ENCODE data around the gene FKBP2. TPM values are rescaled to one million over a fixed set of nuclear protein-coding genes. Genes with fewer than 3 reads are reported as not detected.

Gene FKBP2
- total RNA-seq, 4 donors from 2014 or later = 45.5 to 78.3 (median 58.4) TPM

DNA sequence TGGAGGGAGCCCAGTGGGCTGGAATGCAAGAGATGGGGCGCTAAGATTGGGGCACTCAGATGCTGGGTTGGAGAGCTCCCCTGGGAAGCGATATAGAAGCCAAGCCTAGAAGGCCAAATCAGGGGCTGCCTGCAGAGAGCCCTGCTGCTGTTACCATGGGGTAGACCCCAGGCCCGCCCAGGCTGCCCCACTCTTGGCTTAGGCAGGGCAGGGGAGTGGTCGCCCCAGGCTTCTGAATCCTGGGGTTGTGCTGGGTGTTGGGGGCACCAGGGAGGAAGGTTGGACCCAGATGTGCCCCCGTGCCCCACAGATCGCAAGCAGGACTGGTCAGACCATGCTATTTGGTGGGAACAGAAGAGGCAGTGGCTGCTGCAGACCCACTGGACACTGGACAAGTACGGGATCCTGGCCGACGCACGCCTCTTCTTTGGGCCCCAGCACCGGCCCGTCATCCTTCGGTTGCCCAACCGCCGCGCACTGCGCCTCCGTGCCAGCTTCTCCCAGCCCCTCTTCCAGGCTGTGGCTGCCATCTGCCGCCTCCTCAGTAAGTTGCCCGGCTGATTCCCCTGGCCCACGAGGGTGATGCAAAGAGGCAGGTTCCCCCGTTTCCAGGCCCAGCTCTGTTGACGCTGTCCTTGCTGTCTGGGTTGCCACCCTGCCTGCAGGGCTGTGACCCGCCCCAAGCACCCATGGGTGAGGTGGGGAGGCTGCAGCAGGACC is 30.4 kb upstream of the FKBP2 start:
- WGBS, 2 donors (ENCODE audit: low coverage in 1 of 2) = 60% methylated on average over 2 of the region's 24 CpGs; no CpG with 5 or more reads in 1 of the 2 donors
- H3K27ac ChIP-seq = no peak overlapping the region
- ATAC-seq = no peak
- H3K27me3 ChIP-seq = no peaks in the 10 kb centered on the region
- H3K36me3 ChIP-seq = peaks cover 0 to 37% of the 10 kb centered on the region in 2 donors
- no peak for TF ChIP-seq POLR2A (IDR thresholded peaks at IDR 0.05)
- TF ChIP-seq POLR2AphosphoS5 (IDR thresholded peaks at IDR 0.05) = no peak
- TF ChIP-seq EP300 (IDR thresholded peaks at IDR 0.05) = no peak
- no peak for TF ChIP-seq CTCF (IDR thresholded peaks at IDR 0.05)
- no peak overlapping the region for H3K4me3 ChIP-seq
- no peaks in the 10 kb centered on the region for H3K9me3 ChIP-seq
- H3K4me1 ChIP-seq = peaks cover 0 to 30% (median 0%) of the 10 kb centered on the region in 3 donors

DNA sequence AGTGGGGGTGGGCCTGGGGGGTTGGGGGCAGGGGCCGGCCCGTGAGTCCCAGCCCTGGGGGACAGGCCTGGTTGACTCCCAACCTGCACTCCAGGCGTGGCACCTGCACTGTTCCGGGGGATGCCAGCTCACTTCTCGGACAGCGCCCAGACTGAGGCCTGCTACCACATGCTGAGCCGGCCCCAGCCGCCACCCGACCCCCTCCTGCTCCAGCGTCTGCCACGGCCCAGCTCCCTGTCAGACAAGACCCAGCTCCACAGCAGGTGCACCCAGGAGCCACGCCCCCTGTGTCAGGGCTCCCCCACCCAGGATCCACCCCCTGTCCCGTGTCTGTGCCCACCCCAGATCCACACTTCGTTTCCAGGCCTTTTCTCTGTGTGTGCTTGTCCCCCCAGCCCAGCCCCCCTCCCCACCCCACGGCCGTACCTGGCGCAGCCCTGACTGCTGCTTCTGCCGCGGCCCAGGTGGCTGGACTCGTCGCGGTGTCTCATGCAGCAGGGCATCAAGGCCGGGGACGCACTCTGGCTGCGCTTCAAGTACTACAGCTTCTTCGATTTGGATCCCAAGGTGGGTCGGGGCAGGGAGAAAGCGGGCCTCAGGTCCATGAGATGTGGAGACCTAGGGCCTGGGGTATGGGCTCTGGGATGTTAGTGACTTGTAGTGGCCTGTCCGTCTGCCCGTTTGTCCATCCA is 29.6 kb upstream of the FKBP2 start:
- no peak for TF ChIP-seq POLR2A (IDR thresholded peaks at IDR 0.05)
- no peak for TF ChIP-seq CTCF (IDR thresholded peaks at IDR 0.05)
- no peak for TF ChIP-seq EP300 (IDR thresholded peaks at IDR 0.05)
- TF ChIP-seq POLR2AphosphoS5 (IDR thresholded peaks at IDR 0.05) = no peak
- 80 to 81% methylated on average over 1 to 6 of the region's 30 CpGs for WGBS, 2 donors (ENCODE audit: low coverage in 1 of 2)

DNA sequence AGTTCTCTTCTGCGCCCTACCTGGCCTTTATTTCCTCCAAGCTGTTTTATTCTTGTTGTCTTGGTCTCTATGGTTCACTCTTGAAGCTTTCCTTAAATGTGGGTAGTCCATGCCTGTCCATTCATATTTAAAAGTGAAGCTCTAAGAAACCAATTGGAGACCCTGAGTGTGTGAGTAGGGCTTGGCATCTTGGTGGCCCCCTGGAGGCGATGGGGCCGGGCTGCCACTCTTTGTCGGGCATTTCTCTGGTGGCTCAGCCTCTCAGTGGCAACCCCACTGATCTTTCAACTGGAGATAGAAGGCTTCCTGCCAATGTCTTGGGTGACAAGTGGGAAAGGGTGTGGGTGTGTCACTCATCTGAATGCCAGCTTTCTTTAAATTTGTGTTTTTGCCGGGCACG is 24.0 kb upstream of the FKBP2 start:
- Histone ChIP-seq H3K4me3 (no peak overlapping the region), H3K36me3 (peaks cover 0 to 25% of the 10 kb centered on the region in 2 donors), H3K27me3 (no peaks in the 10 kb centered on the region), H3K4me1 (no peaks in the 10 kb centered on the region), H3K9me3 (no peaks in the 10 kb centered on the region), H3K27ac (no peak overlapping the region)
- no peak for TF ChIP-seq POLR2A (IDR thresholded peaks at IDR 0.05)
- no peak for TF ChIP-seq EP300 (IDR thresholded peaks at IDR 0.05)
- no peak for TF ChIP-seq CTCF (IDR thresholded peaks at IDR 0.05)
- WGBS, 2 donors (ENCODE audit: low coverage in 1 of 2) = 96 to 100% methylated on average over 1 to 2 of the region's 6 CpGs
- ATAC-seq = no peak

More for the DNA sequence above, 29.6 kb upstream of the FKBP2 start:
- Histone ChIP-seq H3K27ac (no peak overlapping the region), H3K4me3 (no peak overlapping the region), H3K9me3 (no peaks in the 10 kb centered on the region), H3K4me1 (peaks cover 0 to 21% (median 0%) of the 10 kb centered on the region in 3 donors), H3K27me3 (no peaks in the 10 kb centered on the region), H3K36me3 (peaks cover 0 to 29% of the 10 kb centered on the region in 2 donors)
- ATAC-seq = no peak

GRCh38 chr11:64218628-64219353 is 22.1 kb upstream of the FKBP2 start:
- 93% methylated on average over 2 of the region's 11 CpGs; no CpG with 5 or more reads in 1 of the 2 donors for WGBS, 2 donors (ENCODE audit: low coverage in 1 of 2)
- no peak for ATAC-seq
- no peaks in the 10 kb centered on the region for H3K27me3 ChIP-seq

More at GRCh38 chr11:64218628-64219353, 22.1 kb upstream of the FKBP2 start:
- Histone ChIP-seq H3K4me3 (no peak overlapping the region), H3K9me3 (no peaks in the 10 kb centered on the region), H3K4me1 (no peaks in the 10 kb centered on the region), H3K36me3 (peaks cover 0 to 28% of the 10 kb centered on the region in 2 donors), H3K27ac (no peak overlapping the region)
- TF ChIP-seq CTCF (IDR thresholded peaks at IDR 0.05) (no peak), EP300 (IDR thresholded peaks at IDR 0.05) (no peak), POLR2AphosphoS5 (IDR thresholded peaks at IDR 0.05) (no peak), POLR2A (IDR thresholded peaks at IDR 0.05) (no peak)
